Fibroblast of skin of left quadriceps (primary cell): ENCODE data around the gene CLCF1.
"Not testable (repeated sequence)": the region's sequence is repeated elsewhere in the genome, so short reads cannot be mapped to it uniquely, and the experiment has no call there.

Experiments used
- DNase-seq, 2 experiments: peaks; one replicate each; pipeline ENCODE4 v3.0.0-alpha.2; 2013; ENCODE audit warnings: low read depth in 2 of 2

Gene CLCF1

GRCh38 chr11:67408437-67409200, 35.2 kb upstream of the CLCF1 start:
- DNase-seq: no peak

- no peak for DNase-seq
These were observed 34.3 kb upstream of the CLCF1 start for GRCh38 chr11:67407688-67408163.

- no peak for DNase-seq
These were observed 33.7 kb upstream of the CLCF1 start for GRCh38 chr11:67406969-67407687.

- DNase-seq: no peak
These were observed 33.1 kb upstream of the CLCF1 start for GRCh38 chr11:67406420-67406968.

GRCh38 chr11:67405688-67406339, 32.4 kb upstream of the CLCF1 start:
- no peak for DNase-seq

GRCh38 chr11:67405196-67405567, 31.8 kb upstream of the CLCF1 start:
- no peak for DNase-seq

GRCh38 chr11:67404515-67405195, 31.3 kb upstream of the CLCF1 start:
- no peak for DNase-seq

- DNase-seq: not testable (repeated sequence)
These were observed 29.7 kb upstream of the CLCF1 start for GRCh38 chr11:67403085-67403484.

GRCh38 chr11:67402192-67402839, 28.9 kb upstream of the CLCF1 start:
- DNase-seq: not testable (repeated sequence)

GRCh38 chr11:67401495-67402191, 28.2 kb upstream of the CLCF1 start, which contains the start of gene PPP1CA:
TSS of gene PPP1CA (minus strand) at chr11:67401858. CDS start at chr11:67401782, 76 bp downstream.
- DNase-seq: peak; percentile 73 to 75

GRCh38 chr11:67400942-67401494, 27.6 kb upstream of the CLCF1 start:
- DNase-seq: no peak

GRCh38 chr11:67400251-67400941, 27.0 kb upstream of the CLCF1 start:
- no peak for DNase-seq

GRCh38 chr11:67398661-67399563, 25.5 kb upstream of the CLCF1 start:
- DNase-seq: no peak

- no peak for DNase-seq
These were observed 24.7 kb upstream of the CLCF1 start for GRCh38 chr11:67397986-67398660.

- no peak for DNase-seq
These were observed 24.1 kb upstream of the CLCF1 start for GRCh38 chr11:67397536-67397935.

- no peak for DNase-seq
These were observed 23.4 kb upstream of the CLCF1 start for GRCh38 chr11:67396587-67397389.

- DNase-seq: no peak
These were observed 22.8 kb upstream of the CLCF1 start for GRCh38 chr11:67396259-67396581.
